HG02798 (cell line): ENCODE results near the gene SLC6A1.

Source experiments
- ATAC-seq: cut with Tn5 transposase; IDR thresholded peaks from one replicate; pipeline ENCODE4 v1.9.1; 2021; ENCODE audit warnings: mild to moderate bottlenecking; ENCODE audit not compliant: unreplicated experiment, poor library complexity

SLC6A1 gene

DNA sequence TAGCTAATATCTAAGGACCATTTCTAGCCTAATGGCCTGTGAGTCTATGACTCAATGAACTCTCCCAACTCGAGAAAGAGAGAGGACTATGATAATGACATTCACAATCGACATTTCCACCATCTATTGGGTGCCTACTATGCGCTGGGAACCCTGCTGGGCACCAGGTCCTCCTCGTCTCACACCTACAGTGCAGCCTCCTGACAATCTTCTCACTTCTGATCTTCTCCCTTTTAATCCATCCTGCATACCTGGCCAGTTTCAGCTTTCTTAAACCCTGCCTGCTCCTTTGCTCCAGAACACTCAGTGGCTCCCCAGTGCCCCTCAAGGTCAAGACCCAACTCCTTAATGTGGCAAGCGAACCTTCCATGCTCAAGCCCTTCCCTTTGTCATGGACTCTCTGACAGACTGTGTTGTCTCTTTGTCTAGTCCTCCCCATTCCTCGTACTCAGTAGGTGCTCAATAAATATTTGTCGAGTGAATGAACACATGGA, 3.5 kb upstream of the SLC6A1 start:
- no peak for ATAC-seq

GRCh38 chr3:10992943-10993728, 588 bp downstream of the SLC6A1 start:
- ATAC-seq = no peak

- no peak for ATAC-seq
Observed at GRCh38 chr3:10993729-10994065, 1.1 kb downstream of the SLC6A1 start.

DNA sequence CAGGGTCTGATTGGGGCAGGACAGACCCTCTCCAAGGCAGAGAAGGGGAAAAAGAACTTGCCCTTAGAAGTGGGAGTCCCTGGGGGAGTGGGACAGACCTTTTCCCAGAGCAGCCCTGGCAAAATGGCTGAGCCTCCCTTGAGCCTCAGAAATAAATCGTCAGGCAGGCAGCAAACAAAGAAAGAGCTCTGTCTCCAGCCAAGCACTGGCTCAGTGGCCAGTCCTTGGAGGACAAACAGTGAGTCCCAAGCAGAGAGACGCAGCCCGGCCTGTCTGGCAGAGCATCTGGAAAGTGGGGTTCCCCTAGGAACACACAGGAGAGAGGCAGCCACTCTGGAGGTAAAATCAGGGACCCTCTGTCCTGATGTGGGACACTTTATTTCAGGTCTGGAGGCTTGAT, 1.8 kb downstream of the SLC6A1 start:
- no peak for ATAC-seq

DNA sequence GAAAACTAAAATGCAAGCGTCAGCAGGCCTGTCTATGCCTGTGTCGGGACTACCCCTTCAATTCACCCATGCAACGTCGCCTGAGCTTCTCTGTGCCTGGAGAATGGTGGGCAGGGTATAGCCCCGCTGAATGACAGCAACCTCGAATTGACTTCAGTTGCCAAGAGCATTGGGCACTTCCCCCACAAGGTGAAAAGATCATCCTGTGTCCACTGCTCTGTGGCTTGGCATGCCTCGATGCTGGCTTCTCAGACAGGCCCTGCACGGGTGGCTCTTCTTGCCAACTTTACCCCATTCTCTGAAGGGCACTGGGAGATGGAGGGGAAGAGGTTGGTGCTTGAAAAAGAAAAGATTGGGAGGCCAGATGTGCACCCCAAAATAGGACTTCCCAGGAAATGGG, 3.3 kb downstream of the SLC6A1 start:
- no peak for ATAC-seq

DNA sequence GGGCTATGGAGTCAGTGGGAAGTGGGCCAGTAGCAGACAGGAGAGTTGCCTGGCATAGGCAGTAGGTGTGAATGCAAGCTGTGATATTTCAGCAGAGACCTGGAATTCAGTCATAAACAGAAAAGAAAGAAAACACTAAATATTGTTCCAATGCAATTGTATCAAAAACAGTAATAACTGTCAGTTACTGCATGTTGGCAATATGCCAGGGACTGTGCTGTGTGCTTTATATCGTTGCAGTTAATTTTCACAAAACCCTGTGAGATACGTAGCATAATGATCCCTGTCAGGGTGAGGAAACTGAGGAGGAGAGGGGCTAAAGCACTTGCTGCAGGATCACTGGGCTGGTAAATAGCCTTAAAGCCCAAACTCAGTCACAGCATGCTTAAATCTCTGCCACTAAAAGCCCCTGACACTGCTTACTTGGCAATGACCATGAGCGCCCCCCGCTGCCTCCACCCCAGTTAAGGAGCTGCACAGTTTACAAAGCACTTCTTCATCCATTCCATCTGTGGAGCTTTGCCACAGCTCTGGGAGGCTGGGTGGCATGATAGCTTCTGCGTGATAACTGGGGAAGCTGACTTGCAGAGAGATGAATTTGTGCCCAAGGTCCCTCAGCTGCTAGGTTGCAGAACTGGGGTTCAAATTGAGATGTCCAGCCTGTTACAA, 3.9 kb downstream of the SLC6A1 start:
- no peak for ATAC-seq

DNA sequence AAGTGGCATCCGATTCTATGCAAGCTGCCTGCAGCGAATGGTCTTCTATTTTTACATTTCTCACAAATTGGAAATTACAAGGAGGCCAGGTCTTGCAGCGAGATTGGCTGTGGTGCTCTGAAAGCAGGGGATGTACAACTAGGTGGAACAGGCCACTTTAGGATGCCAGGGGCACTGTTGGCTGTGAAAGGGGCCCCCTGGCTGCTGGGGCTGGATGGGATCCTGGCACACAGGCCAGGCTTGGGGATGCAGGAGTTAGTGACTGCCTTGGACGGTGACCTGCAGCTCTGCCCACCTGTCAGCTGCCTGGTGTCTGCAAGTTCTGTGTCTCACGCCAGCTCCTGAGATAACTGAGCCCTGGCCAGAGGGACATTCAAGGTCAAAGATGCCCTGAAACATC, 4.6 kb downstream of the SLC6A1 start:
- ATAC-seq = no peak

DNA sequence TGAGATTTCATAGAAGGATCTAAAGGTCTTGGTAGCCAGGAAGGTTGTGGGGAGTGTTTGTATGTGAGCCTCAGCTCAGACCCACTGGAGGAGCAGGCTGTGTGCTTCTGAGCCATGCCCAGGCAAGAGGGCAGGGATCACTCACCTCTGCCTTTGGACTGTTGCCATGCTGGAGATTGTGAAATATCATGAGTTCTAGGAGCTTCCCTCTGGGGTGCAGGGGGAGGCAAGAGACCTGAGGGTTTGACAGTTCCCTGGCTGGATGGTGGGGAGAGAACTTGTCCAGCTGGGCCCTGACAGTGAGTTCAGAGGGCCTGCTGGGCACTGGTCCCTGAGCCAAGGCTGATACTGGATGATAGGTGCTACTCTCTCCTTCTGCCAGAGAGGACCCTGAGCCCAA, 6.0 kb downstream of the SLC6A1 start:
- ATAC-seq = no peak

DNA sequence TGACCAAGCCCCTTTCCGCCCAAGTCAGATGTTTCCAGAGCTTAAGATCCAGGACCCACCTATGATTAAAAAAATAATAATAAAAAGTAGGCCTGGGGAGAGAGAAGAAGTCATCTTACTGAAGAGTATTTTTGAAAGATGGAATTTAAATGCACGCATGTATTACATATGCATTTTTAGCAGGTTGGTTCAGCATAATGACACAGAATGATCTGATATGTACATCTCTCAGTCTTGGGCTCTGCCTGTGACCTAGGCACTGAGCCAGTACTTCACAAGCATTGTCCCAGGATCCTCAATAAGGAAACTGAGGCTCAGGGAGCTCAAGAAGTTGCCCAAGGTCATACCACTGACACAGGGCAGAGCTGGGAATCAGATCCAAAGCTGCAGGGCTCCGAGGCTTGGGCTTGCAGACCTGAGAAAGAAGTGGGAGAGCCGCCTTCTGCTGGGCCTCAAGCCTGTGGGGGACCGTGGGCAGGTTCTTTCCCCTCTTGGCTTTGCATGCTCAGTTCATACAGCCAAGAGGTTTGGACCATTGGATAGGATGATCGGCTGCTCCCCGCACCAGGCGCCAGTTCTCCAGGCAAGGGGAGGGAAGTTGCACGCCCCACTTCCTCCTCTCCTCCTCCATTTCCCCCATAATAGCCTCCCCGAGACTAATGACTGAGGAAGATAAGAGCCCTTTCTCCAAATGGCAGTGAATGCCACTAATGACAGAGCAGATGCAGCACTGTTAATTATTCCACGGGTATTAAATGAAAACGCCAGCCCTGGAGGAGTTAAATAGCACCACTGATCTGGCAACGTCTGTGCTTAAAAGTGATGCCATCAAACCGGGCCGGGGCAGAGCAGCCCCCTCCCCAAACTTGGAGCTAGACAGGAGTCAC, 6.9 kb downstream of the SLC6A1 start:
- no peak for ATAC-seq

DNA sequence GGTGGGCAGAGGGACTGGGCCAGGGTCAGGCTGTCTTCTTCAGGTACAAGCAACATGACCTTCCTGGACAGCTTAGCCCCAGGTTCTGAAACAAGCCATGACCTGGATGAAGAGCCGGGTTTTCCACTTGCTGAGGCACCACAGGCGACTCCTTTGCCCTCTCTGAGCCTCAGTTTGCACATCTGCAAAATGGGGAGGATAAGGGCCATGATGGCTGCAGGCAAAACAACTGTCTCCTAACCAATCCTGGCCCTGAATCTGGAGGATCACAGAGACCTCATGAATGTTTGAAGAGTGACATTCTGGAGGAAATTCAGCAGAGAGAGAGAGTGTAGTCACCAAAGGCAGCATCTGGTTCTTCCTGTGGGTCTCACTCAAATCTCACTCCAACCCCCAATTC, 8.0 kb downstream of the SLC6A1 start:
- no peak for ATAC-seq

DNA sequence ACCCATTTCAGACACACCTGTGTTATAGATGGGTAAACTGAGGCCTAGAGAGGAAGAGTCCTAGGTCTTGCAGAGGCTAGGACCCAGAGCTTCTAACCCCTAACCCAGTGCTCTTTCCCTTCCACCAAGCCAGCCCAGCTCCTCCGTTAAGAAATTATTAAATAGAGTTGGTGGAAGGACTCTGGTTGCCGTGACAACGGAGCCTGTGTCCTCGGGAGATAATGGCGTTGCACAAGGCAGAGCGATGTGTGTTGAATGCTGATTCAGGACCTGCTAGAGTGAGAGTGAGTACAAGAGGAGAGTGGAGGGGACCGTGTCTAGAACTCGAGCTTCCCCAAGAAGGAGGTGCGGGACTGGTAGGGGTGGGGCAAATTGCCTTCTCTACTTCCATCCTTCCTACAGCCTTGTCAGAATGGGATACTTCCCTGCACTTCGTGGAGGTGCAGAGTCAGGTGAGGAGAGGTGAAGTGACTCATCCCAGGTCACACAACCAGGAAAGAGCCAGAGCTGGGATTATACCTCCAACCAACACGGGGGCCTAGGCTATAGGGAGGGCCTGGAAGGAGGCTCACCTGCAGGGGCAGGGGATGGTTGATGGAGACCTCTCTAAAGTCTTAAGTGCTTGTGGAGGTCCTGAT, 8.6 kb downstream of the SLC6A1 start:
- ATAC-seq = no peak

DNA sequence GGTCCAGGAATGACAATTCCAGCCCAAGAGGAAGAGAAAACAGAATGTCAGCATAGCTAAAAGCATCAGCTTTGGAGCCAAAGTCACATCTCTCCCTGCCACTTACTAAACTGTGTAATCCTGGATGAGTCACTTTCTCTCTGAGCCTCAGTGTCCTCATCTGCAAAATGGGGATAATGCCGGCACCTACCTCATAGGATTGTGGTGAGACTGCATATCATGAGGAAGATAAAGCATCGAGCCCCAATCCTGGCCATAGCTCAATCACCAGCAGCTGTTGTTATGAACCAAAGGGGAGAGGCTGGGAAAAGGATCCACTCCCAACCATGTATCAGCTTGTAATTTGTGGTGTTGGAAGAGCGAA, 9.1 kb downstream of the SLC6A1 start:
- ATAC-seq = no peak

DNA sequence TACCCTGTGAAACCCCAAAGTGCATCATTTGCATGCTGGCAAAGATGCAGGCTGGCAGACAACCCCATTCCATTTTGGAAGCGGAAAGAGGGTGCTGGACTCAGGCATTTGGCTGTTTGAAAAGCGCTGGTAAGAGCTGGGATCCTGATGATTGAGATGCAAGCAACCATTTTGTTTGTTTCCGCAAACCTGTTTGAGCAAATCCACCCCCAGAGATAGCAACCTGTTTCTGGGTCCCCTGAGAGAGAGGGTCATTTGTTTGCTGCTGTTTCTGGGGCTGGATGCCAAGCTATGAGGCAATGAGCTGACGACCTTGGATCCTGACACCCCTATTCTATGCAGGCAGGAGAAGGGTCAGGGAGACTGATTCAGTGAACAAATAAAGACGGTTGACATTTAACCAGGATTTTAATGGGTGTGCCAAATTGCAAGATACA, 9.8 kb downstream of the SLC6A1 start:
- no peak for ATAC-seq

DNA sequence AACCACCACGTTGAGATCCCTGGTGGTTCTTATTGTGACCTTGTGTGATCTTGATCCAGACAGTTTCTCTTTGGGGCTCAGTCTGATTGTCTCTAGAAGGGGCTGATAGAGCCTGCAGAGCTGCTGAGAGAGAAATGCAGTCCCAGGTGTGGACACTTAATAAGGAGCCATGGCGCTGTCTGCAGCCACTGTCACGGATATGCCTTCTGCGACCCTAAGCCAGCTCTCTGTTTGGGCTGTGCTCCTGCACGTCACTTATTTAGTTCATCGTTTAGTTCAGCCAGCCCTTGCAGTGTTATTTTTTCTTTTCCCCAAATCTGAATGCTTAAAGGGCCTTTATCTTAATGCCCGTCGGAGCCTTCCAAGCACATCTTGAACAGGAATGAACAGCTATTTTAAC, 12.0 kb downstream of the SLC6A1 start:
- ATAC-seq = no peak

GRCh38 chr3:11005686-11006256, 13.2 kb downstream of the SLC6A1 start:
- no peak for ATAC-seq

GRCh38 chr3:11006986-11007933, 14.7 kb downstream of the SLC6A1 start:
- no peak for ATAC-seq

- no peak for ATAC-seq
Observed at GRCh38 chr3:11009898-11010297, 17.4 kb downstream of the SLC6A1 start.

GRCh38 chr3:11010426-11011165, 18.0 kb downstream of the SLC6A1 start:
- ATAC-seq = no peak
